GM18520 (cell line): Measurements from ENCODE around the gene ZNF276.
"Not testable (repeated sequence)": the region's sequence is repeated elsewhere in the genome, so short reads cannot be mapped to it uniquely, and the experiment has no call there.

Experiments used
- ATAC-seq: cut with Tn5 transposase; IDR thresholded peaks from one replicate; pipeline ENCODE4 v1.9.1; 2021; ENCODE audit not compliant: unreplicated experiment

The ZNF276 gene, protein sequence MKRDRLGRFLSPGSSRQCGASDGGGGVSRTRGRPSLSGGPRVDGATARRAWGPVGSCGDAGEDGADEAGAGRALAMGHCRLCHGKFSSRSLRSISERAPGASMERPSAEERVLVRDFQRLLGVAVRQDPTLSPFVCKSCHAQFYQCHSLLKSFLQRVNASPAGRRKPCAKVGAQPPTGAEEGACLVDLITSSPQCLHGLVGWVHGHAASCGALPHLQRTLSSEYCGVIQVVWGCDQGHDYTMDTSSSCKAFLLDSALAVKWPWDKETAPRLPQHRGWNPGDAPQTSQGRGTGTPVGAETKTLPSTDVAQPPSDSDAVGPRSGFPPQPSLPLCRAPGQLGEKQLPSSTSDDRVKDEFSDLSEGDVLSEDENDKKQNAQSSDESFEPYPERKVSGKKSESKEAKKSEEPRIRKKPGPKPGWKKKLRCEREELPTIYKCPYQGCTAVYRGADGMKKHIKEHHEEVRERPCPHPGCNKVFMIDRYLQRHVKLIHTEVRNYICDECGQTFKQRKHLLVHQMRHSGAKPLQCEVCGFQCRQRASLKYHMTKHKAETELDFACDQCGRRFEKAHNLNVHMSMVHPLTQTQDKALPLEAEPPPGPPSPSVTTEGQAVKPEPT

DNA sequence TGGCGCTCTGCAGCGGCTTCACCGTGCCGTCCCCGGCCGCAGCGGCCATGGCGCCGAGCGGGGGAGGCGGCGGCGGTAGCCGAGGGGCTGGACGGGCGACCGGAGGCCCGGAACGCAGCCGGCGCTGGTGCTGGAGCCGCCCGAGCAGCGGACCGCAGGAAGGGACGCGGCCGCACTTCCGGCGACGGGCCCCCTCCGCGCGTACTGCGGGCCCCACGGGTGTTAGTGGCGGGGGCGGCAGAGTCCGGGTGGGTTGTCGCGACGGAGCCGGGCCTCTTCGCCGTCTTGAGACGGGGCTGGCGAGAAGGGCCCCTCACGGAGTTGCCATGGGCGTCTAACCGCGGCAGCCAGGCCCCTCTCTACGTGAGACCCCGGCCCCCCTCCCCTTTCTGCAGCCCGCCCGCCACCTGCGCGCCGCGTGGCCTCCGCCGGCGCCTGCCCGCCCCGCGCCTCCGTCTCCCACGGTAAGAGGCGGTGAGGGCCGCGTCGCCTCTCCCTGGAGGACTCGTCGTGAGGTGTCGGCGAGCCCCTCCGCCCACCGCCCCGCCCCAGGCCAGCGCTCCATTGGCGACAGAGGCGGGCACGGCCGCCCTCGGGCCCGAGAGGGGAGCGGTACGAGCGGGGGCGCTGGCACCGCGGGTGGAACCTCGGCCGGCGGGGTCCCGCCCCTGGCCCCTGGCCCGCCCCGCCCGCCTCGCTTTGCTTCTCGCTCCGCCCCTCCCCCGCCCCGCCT is at the start of gene ZNF276, which contains the start of gene VPS9D1:
Gene ZNF276 (plus strand): TSS at position 725 of the 733 bp plus-strand sequence. CDS start 104 bp downstream, outside the sequence.
Gene VPS9D1 (minus strand): TSS at position 86 of the 733 bp plus-strand sequence. CDS start 37 bp downstream, at position 49.
- peak; percentile 29 for ATAC-seq

DNA sequence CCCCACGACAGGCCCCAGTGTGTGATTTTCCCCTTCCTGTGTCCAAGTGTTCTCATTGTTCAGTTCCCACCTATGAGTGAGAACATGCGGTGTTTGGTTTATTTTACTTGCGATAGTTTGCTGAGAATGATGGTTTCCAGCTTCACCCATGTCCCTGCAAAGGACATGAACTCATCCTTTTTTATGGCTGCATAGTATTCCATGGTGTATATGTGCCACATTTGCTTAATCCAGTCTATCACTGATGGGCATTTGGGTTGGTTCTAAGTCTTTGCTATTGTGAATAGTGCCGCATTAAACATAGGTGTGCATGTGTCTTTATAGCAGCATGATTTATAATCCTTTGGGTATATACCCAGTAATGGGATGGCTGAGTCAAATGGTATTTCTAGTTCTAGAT is 49.8 kb upstream of the ZNF276 start:
- ATAC-seq: not testable (repeated sequence)

DNA sequence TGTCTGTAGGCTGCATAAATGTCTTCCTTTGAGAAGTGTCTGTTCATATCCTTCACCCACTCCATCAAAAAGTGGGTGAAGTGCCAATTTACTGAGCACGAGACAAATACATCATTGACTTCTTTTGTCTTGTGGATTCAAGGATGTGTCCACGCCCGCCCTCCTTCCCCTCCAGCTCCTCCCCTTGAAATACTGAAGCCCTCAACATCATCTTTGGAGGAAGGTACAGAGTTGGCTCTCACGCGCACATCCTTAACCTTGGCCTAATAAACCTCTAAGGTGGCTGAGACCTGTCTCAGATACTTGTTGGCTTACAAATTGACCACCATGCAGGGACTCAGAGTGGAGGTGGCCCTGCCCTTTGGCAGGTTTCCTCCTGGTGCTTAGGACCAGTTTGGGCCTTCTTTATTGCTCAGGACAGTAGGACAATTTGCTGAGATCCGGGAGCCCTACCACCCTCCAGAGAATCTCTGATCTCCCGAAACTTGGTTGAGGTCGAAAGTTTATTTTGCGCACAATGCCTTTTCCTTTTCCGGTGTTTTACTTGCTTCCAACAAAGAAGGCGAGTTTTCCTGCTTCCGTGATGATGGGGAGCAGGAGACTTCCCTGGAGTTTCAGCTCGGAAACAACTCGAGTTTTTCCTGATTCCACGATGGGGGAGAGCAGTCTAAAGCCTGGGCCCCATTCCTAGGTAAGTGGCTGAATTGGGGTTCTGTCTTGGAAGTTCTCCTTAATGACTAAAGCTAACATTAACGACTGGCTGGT is 49.0 kb upstream of the ZNF276 start:
- no peak for ATAC-seq

DNA sequence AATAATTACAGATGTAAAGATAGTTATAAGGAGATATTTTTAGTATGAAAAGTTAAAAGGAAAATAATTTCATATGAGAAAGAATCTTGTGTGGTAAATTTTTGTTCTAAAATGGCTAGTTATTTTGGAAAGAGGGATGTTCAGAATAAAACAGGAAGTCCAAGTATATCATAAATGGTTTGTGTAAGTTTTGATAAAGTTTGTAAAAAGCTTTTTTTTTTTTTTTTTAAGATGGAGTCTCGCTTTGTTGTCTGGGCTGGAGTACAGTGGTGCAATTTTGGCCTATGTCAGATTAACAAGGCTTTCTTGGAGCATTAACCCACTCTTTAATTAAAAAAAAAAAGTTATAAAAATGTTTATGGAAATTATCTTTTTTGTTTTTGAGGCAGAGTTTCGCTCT is 43.1 kb upstream of the ZNF276 start:
- ATAC-seq: no peak

DNA sequence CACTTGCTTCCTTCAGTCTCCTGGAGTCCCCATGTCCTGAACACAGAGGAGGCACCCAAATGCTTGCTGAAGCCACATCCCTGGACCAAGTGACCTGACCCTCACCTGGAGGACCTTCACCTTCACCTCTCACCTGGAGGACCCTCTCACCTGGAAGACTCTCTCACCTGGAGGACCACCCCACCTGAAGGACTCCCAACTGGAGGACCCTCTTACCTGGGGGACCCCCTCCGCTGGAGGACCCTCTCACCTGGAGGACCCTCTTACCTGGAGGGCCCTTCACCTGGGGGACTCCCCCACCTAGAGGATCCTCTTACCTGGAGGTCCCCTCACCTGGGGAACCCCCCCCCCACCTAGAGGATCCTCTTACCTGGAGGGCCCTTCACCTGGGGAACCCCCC is 35.4 kb upstream of the ZNF276 start:
- no peak for ATAC-seq

DNA sequence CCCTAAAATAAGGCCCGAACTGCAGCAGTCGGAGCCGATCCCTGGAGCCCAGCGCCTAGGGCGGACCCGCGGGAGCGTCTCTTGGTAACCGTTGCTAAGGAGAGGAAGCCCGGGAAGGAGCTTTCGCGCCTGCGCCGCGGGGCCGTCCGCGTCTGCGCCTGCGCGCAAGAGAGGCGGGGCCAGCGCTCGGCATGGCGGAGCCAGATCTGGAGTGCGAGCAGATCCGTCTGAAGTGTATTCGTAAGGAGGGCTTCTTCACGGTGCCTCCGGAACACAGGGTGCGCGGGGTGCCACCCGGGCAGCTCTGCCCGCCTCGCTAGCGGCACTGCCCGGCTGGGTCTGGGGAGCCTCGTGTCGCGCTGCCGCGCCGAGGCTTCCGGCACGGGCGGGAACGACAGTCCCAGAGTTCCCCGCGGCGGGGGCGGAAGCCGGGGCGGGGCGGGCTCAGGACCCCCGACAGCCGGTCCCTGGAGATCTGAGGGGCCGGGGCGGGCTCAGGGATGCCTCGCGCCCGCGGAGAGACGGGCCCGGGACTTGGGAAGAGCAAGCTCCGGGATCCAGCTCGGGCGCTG is 34.7 kb upstream of the ZNF276 start, which contains the start of gene CDK10:
Gene CDK10 (plus strand): TSS at position 170 of the 572 bp plus-strand sequence. CDS start 22 bp downstream, at position 192.
- ATAC-seq: peak; percentile 80

DNA sequence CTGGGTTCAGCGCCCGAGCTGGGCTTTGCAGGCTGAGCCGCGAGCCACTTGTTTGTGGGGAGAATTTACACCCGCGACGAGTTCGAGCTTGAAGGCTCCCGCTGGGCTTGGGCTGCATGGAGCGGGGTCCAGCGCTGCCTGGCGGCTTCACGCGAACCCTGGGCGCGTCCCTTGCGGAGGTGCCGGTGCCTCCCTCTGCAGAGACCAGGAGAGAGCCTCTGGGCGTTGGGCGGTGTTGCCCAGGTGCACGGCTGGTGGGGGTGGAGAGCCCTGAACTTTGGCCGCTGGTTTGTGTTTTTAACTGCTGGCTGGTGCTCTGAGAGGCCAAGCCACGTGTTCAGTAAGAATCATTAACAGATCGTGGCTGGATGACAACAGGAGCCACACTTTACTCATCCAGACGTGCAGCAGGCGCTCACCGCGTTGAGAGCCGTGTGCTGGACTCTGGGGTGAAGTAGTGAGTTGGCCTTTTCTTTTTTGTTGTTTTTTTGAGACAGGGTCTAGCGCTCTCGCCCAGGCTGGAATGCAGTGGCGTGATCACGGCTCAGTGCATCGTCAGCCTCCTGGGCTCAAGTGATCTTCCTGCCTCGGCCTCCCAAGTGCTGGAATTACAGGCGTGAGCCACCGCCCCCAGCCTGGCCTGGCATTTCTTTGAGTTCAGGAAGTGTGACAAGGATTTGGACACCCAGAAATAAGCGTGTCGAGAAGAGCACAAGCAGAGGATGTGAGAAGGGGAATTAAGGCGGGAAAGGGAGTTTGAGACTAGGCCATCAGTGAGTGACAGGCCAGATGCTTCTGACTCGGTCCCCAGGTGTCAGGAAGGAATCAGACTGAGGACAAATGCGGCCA is 34.0 kb upstream of the ZNF276 start:
- ATAC-seq: peak; percentile 14

DNA sequence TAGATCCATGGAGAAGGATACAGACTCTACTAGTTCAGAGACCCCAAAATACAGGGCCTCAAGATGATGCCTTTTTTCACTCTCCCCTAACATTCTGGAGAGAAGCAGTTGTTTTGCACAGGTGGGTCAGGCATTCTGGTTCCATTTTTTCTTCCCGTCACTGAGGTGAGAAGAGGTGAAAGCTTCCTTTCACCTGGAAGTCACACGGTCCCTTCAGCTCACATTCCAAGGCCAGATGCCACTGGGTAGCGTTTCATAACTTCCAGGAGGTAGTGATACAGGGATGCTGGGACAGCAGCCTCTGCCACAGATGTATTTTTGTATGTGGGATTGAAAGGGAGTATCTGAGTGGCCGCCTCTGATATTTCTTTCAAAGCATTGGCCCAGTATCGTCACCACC is 32.9 kb upstream of the ZNF276 start:
- no peak for ATAC-seq

DNA sequence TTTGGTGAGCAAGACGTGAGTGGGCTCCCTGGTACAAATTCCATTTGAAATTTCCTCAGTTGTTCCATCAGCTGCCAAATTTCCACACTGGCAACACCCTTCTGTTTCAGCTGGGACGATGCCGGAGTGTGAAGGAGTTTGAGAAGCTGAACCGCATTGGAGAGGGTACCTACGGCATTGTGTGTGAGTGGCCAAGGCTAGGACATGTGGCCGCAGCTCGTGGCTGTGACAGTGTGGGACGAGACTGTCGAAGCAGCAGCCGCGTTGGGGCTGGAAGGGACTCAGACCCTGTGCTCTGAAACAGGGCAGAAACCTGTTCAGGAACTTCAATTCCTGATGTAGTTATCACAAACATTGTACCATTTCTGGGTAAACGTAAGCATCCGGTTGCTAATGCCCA is 32.2 kb upstream of the ZNF276 start:
- no peak for ATAC-seq

DNA sequence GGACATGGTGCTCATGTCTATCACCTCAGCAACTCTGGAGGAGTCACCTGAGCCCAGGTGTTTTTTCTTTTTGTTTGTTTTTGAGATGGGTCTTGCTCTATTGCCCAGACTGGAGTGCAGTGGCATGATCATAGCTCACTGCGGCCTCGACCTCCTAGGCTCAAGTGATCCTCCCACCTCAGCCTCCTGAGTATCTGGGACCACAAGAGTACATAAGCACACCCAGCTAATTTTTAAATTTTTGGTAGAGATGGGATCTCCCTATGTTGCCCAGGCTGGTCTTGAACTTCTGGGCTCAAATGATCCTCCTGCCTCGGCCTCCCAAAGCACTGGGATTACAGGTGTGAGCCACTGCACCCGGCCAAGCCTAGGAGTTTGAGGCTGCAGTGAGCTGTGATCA is 31.7 kb upstream of the ZNF276 start:
- ATAC-seq: not testable (repeated sequence)

DNA sequence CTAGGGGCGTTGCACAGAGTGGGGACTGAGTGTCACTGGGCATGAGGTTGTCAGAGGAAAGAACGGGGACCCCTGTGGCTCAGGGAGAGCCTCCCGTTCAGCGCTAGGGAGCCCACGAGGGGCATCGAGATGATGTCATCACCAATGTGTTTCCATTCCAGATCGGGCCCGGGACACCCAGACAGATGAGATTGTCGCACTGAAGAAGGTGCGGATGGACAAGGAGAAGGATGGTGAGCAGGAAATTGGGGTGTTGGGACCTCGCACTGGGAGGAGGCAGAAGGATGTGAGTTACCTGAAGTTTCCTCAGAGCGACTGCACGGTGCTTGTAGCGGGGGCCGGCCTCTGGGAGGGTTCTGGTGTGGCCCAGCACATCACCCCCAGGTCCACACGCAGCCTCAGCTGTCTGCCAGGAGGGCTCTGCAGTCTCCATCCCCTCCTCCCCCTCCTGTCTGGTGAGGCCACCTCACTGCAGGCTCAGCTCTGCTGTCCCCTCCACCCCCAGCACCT is 30.9 kb upstream of the ZNF276 start:
- ATAC-seq: no peak

DNA sequence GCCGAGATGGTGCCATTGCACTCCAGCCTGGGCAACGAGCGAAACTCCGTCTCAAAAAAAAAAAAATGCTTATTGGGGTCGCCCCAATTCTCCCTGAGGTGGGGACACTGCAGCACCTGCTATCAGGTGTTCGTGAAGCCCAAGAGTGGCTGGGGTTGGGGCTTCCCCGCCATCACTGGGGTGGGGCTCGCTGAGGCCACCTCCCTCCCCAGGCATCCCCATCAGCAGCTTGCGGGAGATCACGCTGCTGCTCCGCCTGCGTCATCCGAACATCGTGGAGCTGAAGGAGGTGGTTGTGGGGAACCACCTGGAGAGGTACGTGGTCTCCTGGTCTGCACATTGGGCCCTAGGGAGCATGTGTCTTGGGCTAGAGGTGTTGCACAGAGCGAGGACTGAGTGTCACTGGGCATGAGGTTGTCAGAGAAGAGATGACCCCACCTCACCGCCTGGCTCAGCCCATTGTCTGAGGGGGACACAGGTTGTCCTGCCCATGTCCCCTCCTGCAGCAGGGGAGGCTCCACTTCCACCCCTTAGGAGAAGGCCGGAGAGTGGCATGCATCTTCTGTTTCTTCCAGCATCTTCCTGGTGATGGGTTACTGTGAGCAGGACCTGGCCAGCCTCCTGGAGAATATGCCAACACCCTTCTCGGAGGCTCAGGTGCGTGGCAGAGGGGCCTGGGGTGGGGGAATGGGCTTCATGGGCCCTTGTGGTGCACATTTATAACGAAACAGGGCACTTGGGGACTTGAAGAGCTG is 29.9 kb upstream of the ZNF276 start:
- ATAC-seq: no peak

DNA sequence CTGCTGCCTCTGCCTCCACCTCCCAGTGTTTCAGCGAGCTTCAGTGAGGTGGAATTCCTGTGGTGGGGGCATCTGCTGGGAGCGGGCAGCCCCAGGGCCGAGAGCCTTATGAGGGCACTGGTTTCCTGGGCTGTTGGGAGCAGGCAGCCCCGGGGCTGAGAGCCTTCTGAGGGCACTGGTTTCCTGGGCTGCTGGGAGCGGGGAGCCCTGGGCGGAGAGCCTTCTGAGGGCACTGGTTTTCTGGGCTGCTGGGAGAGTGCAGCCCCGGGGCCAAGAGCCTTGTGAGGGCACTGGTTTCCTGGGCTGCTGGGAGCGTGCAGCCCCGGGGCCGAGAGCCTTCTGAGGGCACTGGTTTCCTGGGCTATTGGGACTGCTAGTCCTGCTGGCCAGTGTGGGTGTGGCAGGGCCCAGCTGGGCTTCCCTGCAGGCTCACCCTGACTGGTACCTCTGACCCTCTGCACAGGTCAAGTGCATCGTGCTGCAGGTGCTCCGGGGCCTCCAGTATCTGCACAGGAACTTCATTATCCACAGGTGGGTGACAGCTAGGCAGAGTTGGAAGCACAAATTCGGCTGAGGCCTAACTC is 29.3 kb upstream of the ZNF276 start:
- ATAC-seq: no peak

DNA sequence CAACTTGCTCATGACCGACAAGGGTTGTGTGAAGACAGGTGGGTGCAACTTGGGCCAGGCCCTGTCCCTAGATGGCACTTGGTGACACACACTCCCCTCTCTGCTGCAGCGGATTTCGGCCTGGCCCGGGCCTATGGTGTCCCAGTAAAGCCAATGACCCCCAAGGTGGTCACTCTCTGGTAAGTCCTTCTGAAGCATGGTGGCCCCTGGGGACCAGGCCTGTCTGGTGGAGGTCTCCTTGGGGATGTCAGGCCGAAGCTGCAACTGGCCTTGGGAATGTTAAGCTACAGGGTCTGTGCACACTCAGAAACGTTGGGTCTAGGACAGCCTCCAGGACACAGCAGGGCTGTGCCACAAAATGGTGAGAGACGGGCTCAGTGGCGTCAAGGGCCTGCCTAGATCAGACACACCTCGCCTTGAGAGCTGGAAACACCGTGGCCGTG is 28.0 kb upstream of the ZNF276 start:
- no peak for ATAC-seq

DNA sequence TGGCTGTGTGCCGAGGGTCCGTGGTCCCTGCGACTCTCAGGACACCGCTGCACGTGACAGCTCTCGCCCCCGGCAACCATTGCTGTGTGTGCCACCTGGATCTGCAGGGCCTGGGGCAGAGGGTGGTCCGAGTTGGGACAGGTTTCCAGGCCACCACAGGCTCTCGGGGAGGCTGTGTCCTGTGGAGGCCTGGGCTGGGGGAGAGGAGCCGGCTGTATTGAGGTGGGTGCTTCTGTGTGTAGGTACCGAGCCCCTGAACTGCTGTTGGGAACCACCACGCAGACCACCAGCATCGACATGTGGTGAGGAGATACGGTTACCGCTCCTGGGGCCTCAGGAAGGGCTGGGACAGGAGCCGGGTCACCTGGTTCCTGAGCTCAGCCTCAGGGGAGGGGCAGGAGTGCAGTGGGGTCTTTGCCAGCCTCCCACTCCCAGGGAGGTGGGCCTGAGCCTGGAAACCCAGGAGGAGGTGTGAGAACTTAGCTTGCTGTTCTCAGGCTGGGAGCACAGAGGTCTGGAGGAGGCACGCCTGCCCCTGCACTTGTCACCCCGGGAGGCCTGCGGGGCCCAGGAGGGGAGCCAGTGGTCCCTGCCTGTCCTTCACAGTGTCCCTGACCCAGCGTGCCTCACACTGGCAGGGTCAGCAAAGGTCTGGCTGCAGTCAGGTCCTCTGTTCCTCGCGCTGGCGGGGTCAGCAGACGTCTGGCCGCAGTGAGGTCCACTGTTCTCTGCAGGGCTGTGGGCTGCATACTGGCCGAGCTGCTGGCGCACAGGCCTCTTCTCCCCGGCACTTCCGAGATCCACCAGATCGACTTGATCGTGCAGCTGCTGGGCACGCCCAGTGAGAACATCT is 27.2 kb upstream of the ZNF276 start:
- ATAC-seq: no peak

DNA sequence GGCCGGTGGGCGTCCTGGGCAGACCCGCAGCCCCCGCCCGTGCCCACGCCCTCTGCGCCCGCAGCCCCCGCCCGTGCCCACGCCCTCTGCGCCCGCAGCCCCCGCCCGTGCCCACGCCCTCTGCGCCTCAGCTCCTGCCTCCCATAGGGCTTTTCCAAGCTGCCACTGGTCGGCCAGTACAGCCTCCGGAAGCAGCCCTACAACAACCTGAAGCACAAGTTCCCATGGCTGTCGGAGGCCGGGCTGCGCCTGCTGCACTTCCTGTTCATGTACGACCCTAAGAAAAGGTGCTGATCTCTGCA is 26.6 kb upstream of the ZNF276 start:
- ATAC-seq: not testable (repeated sequence)

DNA sequence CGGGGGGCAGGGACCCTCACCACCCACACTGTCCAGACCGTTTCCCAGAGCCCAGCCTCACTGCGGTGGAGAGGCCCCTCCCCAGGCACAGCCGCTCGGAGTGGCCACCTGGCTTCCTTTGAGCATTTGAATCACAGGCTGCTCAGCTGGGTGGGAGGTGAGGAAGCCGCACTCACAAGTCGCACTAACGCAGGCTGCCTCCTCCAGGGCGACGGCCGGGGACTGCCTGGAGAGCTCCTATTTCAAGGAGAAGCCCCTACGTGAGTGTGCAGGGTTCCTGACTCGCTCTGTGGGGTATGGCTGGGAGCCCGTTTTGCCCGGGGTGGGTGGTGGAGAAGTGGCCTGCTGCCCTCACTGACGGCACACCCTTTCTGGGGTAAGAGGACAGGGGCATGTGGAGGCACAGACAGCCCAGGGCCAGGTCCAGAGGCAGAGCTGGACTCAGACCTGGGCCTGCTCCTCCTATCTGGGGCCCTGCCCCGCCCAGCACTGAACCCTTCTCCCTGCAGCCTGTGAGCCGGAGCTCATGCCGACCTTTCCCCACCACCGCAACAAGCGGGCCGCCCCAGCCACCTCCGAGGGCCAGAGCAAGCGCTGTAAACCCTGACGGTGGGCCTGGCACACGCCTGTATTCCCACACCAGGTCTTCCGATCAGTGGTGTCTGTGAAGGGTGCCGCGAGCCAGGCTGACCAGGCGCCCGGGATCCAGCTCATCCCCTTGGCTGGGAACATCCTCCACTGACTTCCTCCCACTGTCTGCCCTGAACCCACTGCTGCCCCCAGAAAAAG is 26.1 kb upstream of the ZNF276 start:
- no peak for ATAC-seq
